ENCODE measurements around the gene ICE2. TPM values are rescaled to one million over a fixed set of nuclear protein-coding genes. Genes with fewer than 3 reads are reported as not detected.

The ICE2 gene
- total RNA-seq, 4 donors from 2014 or later = 22.2 to 36.4 (median 26.2) TPM

- TF ChIP-seq CTCF (IDR thresholded peaks at IDR 0.05) = no peak
- no peak for DNase-seq (ENCODE audit: low spot score)
- no peak for ATAC-seq (ENCODE audit: low FRiP score)
These were observed 106.7 kb downstream of the ICE2 start for GRCh38 chr15:60372227-60372626.

DNA sequence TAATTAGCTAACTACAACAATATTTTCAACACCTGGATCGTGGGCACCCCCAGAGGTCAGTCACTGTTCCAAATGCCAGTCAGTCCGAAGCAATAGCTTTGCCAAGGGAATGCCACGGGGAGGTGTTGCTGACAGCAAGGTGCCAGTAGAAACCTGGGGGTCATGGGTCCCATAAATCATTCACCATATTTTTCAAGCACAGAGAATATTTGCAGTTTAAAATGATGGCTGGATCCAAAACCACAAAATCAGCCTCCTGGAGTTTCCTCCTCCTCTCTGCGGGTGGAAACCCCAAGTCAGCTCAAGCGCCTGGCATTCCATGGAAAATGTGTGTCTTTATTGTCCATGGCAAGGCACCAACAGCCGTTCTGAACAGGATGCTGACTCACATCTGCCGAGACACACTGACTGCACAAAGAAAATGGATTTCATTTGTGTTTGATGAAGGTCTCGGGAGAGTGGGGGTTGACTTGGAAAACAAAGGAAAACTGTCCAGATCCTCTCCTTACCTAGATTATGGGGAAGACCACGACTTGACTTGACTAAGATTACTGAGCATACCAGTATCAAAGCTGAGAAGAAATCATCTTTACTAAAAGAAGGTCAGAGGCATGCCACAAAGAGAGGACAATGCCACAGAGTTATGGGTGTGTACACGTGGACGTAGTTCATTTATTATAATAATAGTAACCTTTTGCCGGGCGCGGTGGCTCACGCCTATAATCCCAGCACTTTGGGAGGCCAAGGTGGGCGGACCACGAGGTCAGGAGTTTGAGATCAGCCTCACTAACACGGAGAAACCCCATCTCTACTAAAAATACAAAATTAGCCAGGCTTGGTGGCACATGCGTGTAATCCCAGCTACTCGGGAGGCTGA lies 107.5 kb downstream of the ICE2 start:
- no peak for TF ChIP-seq CTCF (IDR thresholded peaks at IDR 0.05)
- DNase-seq (ENCODE audit: low spot score) = peak; percentile 38
- ATAC-seq (ENCODE audit: low FRiP score) = peak; percentile 83

DNA sequence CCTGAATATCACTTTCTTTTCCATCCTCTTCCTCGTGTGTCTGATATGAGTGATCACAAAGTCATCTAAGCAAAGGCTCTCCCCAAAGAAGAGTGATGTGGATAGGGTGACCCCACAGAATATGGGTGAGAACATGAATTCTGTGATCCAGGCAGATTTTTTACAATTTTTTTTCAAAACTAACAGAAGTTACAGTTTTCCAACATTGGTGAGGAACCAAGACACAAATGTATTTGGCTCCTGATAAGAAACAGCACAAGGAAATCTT lies 108.1 kb downstream of the ICE2 start:
- no peak for TF ChIP-seq CTCF (IDR thresholded peaks at IDR 0.05)
- ATAC-seq (ENCODE audit: low FRiP score) = no peak
- DNase-seq (ENCODE audit: low spot score) = no peak

- peak in 1 of 3 donors; percentile 9 for TF ChIP-seq CTCF (IDR thresholded peaks at IDR 0.05)
- DNase-seq (ENCODE audit: low spot score) (no peak), ATAC-seq (ENCODE audit: low FRiP score) (peak; percentile 29)
These were observed 108.7 kb downstream of the ICE2 start for GRCh38 chr15:60370105-60370868.

DNA sequence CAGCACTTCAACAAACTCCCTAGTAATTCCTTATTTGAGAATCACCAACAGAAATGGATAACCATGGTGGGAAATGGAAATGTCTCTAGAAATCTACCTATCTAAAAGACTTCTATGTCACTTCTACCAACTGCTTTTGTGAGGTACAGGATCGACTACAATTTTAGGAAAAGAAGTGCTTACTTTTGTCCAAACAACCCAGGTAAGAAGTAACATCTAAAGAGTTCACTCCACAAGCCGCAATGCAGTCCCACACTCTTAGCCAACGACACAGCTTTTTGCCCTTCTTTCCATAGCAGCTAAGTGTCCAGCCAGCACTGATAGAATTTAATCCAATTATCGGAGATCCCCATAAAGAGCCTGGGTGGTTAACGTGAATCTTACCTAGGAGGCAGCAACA lies 109.2 kb downstream of the ICE2 start:
- no peak for ATAC-seq (ENCODE audit: low FRiP score)
- no peak for TF ChIP-seq CTCF (IDR thresholded peaks at IDR 0.05)
- no peak for DNase-seq (ENCODE audit: low spot score)

Small RNA genes lying within 50 kb of the gene (small RNA-seq; reads per million reads assigned to genes)
- gene AC087385.3 = not detected

Other genes starting within 250 kb of the ICE2 start
- gene ANXA2, start 81.2 kb downstream of the ICE2 start, total RNA-seq = 1,000 to 10,000 TPM in 3 of 4 donors, 100 to 1,000 TPM in 1; 907 to 1,545 (median 1,123) TPM